HG03520 (cell line): ENCODE results near the gene MRPL54.

Source experiments
- ATAC-seq: cut with Tn5 transposase; IDR thresholded peaks from one replicate; pipeline ENCODE4 v1.9.1; 2021; ENCODE audit warnings: mild to moderate bottlenecking, moderate library complexity; ENCODE audit not compliant: unreplicated experiment

The MRPL54 gene

DNA sequence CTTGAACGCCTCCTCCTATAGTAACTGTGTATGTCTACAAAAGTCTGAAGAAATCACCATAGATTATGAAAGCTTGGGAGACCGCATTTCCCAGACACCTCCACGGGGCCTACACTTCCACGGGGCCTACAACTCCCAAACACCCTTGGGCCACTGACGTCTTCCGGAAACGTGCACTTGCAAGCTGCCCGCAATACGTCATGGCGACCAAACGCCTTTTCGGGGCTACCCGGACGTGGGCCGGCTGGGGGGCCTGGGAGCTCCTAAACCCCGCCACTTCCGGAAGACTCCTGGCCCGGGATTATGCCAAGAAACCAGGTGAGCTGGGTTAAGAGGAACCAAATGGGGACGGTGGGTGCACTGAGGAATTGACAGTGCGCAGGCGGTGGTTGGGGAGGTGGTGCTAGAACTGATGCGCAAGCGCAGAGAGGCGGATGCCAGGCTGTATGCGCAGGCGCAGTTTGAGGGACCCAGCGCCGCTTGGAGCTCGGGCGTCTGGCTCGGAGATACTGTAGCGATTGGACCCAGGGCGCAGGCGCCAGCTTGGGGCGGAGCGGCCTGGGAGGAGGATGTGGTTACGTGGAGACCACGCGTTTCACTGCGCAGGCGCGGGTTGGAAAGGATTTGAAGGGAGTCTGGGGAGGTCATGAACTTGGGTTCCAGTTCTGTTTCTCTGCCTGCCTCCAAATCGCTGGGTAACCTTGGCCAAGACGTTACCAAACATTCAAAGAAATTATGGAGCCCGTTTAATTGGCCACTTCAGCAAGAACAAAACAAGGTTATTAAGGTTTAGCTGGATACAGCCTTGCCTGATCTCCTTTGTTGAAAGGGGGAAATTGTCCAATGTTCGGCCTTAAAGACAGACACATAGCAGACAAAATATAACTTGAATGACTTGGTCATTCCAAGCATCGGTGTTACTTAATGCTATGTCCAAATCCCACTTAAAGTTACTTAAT, at the start of gene MRPL54:
TSS of gene MRPL54 (plus strand) at position 182 of the 959 bp plus-strand sequence. CDS start at position 201, 19 bp downstream.
- ATAC-seq = peak; percentile 59

DNA sequence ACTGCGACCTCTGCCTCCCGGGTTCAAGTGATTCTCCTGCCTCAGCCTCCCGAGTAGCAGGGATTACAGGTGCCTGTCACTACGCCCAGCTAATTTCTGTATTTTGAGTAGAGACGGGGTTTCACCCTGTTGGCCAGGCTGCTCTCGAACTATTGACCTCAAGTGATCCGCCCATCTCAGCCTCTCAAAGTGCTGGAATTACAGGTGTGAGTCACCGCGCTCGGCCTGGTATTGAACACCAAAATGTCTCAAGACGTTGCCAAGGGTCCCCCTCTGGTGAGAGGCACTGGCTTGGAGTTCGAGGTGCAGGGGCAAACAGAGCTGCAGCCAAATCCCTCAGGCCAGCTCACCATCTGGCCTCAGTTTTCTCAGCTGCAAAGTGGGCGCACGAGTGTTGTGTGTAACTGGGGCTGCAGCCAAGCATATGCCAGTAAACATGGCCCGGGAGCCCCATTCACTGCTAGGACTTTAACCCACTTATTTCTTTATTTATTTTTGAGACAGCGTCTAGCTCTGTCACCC, 46.3 kb upstream of the MRPL54 start:
- ATAC-seq = no peak

DNA sequence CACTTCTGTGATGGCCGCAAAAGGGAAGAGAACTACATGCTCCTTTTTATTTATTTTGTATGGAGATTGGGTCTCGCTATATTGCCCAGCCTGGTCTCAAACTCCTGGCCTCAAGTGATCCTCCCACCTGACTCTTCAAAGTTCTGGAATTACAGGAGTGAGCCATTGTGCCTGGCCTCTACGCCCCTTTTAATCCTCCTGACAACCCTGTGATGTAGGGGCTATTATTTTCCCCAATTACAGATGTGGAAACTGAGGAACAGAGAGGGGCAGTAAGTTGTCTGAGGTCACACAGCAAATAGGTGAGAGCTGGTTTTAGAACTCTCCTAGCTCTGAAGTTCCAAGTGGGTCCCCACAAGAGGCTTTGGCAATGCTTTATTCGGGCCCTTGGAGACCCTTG, 42.6 kb upstream of the MRPL54 start:
- ATAC-seq = no peak

DNA sequence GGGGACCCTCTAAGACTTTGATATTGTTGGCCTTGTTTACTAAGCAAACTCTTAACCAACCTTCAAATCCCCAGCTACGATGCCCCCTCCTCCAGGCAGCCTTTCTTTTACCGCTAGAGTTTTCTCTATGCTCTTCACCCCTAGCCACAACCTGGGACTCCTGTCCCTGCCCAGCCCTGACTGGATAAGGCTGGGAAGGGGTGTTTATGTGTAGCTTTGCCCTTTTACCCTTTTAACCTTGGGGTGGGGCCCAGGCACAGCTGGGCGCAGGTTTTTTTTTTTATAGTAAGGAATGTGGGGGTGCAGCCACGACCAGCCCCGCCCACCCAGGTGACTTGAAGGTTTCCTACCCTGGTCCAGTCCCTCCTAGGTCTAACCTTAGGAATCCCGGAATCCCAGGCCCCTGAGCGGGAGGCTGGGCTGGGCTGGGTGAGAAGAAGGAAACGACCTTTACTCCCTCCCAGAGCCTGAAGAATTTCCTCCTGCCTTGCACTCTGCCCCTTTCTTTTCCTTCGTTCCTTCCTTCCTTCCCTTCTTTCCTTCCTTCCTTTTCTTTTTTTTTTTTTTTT, 42.0 kb upstream of the MRPL54 start:
- no peak for ATAC-seq

DNA sequence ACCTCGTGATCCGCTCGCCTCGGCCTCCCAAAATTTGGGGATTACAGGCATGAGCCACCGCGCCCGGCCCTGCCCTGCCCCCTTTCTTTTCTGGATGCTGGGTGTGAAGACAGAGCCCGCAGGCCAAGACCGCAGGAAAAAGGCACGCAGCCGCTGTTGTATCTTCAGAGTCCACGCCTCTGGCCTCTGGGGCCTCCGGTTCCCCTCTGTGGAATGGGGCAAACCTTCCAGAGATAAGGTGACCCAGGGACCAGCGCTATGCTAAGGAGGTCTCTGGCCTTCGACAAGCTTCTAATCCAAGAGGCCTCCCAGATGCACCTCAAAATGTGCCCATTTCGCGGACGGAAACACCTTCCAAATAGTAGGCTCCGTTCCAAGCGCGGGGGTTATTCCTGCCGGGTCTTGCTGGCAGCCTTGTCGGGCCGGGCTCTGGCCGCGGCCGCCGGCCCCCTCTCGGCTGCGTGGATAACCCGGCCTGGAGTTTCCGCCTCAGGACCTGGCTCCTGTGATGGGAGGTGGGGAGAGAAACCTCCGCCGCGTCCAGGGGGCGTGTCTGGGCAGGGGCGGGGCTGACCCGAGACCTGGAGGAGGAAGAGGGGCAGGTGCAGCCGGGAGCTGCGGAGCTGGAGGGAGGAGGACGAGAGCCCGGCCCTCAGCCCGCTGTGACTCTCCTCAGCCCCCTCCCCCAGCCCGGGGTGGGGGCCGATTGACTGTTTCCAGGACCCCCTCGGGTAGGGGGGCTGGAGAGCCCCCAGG, 41.2 kb upstream of the MRPL54 start:
- ATAC-seq = no peak

DNA sequence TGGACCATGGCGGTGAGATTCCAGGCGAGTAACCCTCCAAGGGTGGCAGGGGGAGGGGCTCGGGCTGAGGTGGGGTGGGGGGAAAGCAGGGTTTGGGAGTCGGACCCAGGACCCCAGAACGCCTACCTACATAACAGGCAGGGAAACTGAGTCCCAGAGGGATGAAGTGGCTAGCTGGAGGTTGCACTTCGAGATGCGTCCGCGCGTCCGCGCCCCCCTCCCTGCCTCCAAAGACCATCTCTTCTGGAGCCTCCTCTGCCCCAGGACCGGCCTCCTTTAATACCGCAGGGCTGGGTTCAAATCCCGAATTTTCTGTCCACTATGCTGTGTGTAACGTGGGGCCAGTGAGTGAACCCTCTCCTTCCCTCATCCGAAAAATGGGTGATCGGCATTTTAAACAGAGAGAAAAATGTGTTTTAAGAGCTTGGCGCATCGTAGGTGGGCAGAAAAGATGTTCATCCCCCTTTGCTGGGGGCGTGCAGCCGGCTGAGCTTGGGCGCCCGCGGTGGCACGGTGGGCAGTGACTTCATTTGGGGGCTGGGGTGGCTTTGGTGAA, 40.5 kb upstream of the MRPL54 start:
- ATAC-seq = no peak

DNA sequence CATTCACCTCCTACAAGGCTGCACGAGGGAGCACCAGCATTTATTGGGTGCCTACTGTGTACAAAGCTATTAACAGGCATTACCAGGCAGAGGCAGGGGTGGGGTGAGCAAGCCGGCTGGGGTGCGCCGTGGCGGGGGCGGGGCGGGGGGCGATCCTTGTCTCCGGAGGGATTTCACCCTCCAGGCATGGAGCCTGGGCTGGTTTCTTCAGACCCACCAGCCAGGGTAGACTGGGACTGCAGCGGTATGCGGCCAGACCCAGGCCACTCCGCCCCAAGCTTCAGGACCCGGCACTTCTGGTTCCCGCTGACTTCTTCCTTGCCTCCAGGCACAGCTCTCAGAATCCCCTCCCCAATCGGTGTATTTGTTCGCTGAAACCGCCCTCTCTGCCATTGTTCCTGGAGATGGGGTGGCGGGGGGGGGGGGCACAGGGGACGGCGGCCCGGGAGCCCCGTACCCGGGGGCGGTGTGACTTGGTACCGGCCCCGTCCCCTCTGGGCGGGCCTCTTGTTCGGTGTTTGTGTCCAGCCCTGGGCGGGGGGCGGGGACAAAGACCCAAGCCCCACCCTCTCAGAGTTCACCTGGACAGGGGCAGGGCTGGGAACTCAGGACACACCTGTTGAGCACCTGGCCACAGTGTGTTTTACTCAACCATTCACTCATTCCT, 39.9 kb upstream of the MRPL54 start:
- ATAC-seq = no peak

DNA sequence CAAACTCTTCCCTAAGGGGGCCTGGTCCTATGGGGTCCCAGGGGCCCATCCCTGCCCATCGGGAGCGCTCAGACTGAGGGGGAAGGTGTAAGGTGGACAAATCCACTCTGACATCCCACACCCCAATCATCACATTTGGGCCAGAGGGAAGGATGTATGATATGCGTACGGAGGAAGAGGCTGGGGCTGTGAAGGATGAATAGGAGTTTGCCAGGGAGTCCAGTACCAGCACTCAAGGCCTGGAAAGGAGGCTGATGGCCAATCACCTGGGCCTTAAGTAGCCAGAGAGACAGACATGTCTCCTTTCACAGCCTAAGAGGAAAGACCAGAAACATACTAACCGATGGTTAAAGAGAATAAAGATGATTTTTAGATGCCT, 39.4 kb upstream of the MRPL54 start:
- ATAC-seq = no peak

DNA sequence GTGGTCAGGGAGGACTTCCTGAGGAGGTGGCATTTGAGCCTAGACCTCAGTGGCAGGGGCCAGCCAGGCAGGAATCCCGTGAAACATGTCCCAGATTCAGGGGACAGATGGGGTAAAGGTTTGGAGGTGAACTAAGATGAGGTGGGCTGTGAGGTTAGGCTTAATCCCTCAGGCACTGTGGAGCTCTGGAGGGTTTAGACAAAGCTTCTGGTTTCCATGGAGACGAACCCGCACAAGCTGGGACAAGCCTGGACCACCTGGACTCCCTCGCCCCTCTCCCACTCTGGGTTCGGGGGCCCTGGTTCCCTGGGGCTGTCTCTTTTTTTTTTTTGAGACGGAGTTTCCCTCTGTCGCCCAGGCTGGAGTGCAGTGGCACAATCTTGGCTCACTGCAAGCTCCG, 38.6 kb upstream of the MRPL54 start:
- no peak for ATAC-seq

DNA sequence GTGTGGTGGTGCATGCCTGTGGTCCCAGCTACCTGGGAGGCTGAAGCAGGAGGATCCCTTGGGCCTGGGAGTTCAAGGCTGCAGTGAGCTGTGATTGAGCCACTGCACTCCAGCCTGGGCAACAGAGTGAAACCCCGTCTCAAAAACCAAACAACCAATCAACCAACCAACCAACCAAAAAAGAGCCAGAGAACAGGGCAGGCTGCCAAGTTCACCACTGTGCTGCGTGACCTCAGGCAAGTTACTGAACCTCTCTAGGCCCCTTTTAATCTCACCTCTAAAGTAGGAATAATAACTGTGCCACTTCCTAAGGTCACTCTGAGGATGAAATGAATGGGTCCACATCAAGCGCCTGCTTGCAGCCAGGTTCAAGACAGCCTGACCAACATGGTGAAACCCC, 37.4 kb upstream of the MRPL54 start:
- no peak for ATAC-seq

DNA sequence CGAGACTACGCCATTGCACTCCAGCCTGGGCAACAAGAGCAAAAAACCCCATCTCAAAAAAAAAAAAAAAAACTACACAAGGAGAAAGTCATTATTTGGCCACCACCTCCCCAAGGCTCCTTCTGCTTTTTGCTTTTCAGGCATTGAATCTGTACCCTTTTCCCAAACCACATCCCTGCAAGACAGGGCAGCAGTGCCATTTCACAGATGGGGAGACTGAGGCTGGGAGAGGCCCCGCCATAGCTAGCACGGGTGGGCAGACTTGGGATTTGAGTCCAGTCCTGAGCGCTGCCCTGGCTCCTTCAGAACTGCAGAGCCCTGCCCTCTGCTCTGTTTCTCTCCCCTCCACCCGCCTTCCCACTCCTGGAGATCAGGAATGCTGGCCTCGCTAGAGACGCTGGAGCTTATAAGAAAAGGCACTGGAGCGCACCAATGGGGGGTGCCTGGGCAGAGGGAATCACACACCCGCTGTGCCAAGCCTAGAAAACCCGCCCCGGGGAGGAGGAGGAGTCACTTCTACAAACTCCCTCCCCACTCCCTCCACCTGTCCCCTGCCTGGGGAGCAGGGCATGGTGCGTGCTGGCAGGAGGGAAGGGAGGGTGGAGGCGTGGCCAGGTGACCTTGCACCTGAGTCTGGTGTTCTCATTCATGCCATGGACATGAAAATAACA, 36.7 kb upstream of the MRPL54 start:
- ATAC-seq = no peak

DNA sequence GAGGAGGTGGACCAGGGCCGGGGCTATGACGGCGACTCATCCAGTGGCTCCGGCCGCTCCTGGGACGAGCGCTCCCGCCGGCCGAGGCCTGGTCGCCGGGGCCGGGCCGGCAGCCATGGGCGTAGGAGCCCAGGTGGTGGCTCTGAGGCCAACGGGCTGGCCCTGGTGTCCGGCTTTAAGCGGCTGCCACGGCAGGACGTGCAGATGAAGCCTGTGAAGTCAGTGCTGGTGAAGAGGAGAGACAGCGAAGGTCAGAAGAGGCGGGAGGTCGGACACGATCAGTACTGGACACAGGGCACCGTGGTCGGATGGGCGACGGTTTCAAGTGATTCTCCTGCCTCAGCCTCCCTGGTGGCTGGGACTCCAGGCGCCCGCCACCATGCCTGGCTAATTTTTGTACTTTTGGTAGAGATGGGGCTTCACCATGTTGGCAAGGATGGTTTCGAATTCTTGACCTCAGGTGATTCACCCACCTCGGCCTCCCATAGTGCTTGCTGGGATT, 32.0 kb upstream of the MRPL54 start:
- no peak for ATAC-seq

DNA sequence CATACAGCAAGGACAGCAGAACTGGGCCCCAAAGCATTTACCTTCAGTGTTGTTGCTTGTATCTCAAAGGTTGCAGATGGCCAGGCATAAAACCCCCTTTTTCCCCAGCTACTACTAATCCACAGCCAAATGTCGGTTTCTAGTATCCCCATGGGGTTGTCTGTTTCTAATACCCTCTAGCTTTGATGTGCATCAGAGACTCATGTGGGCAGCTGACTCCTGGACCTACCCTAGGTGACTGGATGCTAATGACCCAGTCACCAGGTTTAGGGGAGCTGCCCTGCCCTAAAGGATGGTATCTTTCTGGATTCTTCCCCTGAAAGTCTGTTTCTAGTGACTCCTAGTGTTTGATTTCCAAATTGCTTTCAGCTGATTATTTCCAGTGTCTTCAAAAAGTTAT, 30.4 kb upstream of the MRPL54 start:
- no peak for ATAC-seq

DNA sequence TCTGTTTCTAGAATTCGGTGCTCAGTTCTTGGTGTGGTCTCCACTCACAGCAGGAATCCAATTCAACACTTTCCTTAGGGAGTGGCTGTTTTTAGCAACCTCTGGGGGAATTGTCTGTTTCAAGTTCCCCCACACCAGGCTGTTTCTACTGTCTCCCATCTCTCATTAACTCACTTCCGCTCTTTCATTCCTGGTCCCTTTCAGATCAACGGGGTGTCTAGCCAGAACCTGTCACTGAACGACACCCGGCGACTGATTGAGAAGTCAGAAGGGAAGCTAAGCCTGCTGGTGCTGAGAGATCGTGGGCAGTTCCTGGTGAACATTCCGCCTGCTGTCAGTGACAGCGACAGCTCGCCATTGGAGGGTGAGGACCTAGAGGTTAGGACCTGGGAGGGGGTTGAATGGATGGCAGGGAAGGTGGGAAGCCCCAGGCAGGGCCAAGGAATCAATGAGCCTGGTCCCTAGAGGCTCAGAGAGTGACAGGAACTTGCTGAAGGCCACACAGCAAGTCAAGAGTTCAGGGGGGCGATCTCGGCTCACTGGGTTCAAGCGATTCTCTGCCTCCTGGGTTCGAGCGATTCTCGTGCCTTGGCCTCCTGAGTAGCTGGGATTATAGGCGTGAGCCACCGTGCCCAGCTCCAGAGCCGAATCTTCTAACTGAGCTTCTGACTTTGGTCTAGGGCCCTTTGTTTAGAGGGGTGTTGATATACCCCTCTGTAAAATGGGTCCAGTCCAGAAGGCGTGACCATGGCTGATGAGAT, 28.8 kb upstream of the MRPL54 start:
- no peak for ATAC-seq

DNA sequence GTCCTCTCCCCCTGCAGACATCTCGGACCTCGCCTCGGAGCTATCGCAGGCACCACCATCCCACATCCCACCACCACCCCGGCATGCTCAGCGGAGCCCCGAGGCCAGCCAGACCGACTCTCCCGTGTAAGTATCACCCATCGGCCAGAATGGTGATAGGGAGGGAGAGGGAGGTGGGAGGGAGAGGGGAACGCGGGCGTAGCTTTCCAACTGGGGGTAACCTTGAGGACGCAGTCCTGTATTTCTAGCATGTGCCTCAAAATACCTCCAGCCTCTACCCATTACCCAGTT, 28.2 kb upstream of the MRPL54 start:
- no peak for ATAC-seq

DNA sequence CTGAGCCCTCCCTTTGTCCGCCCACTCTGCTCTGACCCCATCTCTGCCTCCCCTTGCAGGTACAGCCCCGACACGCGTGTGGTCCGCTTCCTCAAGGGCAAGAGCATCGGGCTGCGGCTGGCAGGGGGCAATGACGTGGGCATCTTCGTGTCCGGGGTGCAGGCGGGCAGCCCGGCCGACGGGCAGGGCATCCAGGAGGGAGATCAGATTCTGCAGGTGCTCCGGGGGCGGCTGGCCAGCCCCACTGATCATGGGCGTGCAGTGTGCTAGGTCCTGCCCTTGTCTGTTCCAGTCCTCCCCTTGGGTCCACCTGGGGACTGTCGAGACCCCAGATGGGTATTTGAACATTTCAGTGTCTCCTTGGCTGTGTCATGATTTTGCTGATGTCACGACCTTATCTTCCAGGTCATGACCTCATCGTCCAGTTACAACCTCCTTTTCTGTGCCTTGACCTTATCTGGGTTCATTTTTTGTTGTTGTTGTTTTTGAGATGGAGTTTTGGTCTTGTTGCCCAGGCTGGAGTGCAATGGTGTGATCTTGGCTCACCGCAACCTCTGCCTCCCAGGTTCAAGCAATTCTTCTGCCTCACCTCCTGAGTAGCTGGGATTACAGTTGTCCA, 26.3 kb upstream of the MRPL54 start:
- ATAC-seq = no peak

DNA sequence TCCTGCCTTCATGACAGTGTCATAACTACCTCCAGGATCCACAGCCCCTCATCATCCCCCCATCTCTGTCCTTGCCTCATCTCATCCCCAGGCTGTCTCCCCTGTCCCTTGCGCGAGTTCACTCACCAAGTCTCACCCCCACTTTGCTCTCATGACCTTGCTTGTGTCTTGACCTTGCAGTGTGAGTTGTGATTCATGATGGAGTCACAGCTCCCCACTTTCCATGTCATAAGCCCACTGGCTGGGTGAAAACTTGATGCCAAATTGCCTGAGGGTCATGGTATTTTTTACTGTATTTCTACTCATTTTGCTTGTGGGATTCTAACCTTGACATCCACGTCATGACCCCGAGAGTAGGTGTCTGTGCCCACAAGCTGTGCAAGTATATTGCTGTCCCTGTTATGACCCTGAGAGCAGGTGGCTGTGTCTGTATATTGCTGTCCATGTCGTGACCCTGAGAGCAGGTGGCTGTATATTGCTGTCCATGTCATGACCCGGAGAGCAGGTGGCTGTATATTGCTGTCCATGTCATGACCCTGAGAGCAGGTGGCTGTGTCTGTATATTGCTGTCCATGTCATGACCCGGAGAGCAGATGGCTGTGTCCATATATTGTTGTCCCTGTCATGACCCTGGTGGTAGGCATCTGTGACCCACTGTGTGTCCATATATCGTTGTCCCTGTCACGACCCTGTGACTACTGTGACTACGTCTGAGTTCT, 24.8 kb upstream of the MRPL54 start:
- no peak for ATAC-seq

DNA sequence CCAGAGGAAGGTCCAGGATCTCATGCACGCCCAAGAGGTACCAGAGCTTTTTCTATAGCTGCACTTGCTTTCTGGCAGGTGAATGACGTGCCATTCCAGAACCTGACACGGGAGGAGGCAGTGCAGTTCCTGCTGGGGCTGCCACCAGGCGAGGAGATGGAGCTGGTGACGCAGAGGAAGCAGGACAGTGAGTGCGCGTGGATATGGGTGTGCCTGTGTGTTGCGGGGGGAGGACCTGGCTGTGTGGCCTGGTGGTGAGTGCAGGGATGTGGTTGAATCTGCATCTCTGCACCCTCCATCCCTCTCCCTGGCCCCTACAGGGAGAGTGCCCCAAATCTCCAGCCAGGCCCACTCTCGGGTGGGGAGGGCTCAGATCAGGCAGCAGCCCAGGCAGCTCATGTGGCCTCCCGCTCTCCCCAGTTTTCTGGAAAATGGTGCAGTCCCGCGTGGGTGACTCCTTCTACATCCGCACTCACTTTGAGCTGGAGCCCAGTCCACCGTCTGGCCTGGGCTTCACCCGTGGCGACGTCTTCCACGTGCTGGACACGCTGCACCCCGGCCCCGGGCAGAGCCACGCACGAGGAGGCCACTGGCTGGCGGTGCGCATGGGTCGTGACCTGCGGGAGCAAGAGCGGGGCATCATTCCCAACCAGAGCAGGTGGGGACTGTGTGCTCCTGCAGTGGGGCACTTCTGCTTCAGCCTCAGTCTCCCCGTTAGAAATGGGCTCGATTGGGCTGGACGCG, 23.8 kb upstream of the MRPL54 start:
- ATAC-seq = no peak
